ENCODE measurements around the gene B2M. TPM values are rescaled to one million over a fixed set of nuclear protein-coding genes. Genes with fewer than 3 reads are reported as not detected.

B2M gene
- total RNA-seq, result 1,508 and 1,525 TPM in 2 replicates

GRCh38 chr15:44711096-44711742 is at the start of gene B2M, which contains the start of gene PATL2:
Gene B2M (plus strand): TSS chr15:44711517. CDS start chr15:44711547, 30 bp downstream.
Gene PATL2 (minus strand): TSS chr15:44711323. CDS start chr15:44676490, 34,833 bp downstream.

DNA sequence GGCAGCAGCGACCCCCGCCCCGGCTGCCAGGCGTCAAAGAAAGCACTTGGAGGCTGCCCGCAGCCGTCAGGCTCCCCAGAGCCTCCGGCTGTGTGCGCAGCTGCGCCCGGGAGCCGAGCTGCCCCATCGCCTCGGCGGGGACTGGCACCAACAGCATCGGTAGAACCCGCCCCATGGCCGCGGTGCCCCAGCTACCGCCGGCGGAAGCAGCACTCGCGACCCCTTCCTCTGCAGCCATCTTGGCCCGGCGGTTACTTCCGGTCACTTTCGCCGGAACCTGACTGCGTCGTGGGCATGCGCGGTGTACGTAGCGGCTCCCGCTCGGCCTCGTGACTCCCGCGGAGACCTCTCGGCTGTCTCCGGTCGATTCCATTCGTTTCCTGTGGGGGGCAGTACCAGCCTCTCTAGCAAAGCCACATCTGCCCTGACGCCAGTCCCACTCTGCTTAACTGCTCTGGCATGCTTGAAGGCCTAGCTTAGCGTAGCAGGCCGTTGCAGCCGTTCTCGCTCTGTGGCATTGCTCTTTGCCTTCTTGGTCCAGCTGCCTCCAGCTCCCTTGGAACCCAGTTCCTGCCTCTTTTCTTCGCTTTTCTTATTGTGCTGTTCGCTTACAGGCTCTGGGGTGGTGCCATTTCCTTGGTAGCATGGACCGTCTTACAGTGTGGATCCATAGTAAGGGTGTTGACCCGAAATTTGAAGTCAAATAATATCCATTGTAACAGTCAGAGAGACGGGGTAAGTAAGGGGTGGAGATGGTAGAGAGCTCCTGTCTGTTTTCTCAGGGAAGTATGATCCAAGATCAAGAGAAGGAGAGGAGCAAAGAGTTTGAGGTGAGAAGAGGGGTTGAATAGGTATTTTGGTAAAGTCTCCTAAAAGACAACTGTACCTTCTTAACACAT is 47.7 kb upstream of the B2M start, which contains the start of gene SPG11:
SPG11 (minus strand) TSS at position 253 of the 899 bp plus-strand sequence; CDS start at position 238, 15 bp downstream.

DNA sequence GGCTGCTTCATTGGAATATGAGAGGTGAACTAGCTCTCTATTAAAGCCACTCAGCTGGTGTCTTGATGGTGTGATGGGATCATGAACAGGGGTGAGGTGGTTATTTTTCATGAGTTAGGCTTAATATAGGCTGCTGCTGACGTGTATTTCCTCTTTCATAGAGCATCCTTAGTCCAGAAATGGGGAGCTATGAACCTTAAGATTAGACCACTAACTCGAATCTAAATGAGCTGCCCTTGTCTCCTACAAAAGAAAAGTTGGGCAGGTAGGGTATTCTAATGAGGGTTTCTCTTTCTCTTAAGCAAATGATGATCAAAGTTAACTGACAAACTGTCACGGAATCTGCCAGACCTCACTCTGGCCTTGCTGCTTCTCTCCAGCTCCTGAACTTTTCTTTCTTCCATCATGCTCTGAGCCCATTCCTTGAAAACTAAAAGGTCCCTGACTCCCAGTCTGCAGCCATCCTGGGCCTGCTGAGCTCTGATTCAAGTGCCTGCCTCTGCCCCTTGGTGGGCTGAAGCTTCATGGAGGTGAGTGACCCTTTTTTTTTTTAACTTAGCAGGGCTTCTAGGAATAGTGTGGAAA is 25.0 kb downstream of the B2M start, which contains the start of gene TRIM69:
TRIM69 (plus strand) TSS at position 348 of the 585 bp plus-strand sequence; CDS start at position 525, 177 bp downstream.

Other genes starting within 250 kb of the B2M start
- gene EIF3J, start 174.4 kb upstream of the B2M start, total RNA-seq, result 55.4 and 58.8 TPM in 2 replicates
- 86.3 and 94.7 TPM in 2 replicates for gene SPG11, start 47.9 kb upstream of the B2M start, total RNA-seq
- gene PATL2, start 194 bp upstream of the B2M start, total RNA-seq, result 0.24 and 0.85 TPM in 2 replicates
- gene TRIM69, start 25.0 kb downstream of the B2M start, total RNA-seq, result 7.0 and 8.9 TPM in 2 replicates
- not detected in 2 replicates for gene TERB2, start 245.2 kb downstream of the B2M start, total RNA-seq